NCI-H2171 treated with DMSO at 0.1 percent for 48 hours (cell line): ENCODE results near the gene DGKG.

Source experiments
- DNase-seq: peaks from one replicate; lab custom pipeline; 2025; lab: John Stamatoyannopoulos, UW

Gene DGKG

DNA sequence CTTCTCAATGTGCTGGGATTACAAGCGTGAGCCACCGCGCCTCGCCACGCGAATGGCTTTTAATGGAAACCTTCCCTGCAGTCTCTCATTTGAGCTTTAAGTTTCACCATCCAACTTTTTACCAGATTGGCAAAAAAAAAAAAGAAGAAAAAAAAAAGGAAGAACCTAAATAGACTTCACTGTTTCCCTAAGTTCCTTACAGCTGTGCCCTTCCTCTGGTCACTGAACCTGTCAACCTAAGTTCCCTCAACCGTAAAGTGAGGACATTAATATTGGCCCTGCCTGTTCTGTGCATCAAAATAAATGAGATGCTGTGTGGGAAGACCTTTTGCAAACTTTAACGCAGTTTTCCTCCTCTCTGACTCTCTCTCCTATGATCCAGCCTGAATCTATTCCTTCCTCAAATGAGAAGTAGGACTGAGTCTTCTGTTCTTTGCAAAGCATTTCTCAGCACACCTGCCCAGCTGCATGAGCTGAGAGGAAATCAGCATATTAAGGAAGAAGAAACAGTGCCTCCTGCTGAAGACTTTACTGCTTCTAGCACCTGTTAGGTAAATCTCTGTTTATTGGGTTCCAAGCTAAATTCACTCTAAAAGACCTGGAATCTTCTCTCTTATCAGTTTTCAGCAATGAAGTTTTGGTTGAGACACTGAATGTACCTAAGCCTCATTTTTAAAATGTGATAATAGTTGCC, 153.6 kb downstream of the DGKG start:
- DNase-seq = no peak

DNA sequence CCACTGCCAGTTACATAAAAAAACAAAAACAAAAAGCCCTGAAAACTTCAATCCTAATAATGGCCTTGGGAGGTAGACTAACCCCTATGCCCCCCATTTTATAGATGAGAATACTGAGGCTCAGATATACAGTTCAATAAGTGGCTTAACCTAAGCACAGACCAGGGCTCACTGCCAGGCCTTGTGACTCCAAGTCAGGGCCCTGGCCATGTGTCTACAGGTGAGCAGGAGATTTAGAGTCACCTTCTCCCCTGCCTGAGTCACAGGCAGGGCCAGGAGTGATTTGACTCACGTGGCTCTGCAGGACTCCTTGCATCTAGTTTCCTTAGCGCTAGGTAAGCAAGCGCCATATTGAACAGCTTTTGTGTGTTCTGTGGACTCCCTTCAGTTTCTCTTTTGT, 154.5 kb downstream of the DGKG start:
- DNase-seq = no peak

DNA sequence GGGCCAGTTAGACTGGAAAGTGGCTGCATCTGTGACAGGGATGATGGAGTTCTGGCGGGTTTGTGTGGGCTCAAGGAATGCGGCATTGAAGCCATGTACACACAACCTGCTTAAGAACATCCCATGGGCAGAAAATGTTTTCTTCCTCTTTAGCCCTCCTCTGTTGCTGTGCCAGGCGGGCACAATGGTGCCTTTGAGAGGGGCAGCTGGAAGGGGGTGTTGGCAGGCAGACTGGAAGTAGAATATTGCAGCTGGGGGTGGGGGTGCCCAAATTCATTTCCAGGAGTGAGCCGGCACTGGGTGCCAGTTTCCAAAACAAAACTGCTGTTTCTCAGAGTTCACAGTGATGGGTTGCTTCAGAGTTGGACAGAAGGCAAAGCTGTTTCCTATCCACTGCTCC, 161.3 kb downstream of the DGKG start:
- DNase-seq = no peak

DNA sequence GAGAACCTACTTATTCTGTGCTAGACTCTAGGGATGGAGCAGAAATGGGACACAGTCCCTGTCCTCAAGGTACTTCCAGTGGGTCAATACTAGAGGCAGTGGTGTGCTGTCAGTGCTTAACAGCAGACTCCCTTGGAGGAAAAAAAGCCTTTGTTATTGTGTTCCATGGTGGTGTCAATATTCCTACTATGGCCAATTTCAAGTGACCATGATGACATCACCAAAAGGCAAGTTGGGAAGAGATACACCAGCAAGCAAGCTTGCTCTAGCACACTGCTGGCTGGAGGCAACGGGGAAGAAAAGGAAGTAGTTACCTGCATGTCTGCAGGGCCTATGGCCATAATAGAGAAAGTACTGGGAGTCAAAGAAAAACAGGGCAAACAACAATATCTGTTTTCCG, 163.6 kb downstream of the DGKG start:
- DNase-seq = no peak

DNA sequence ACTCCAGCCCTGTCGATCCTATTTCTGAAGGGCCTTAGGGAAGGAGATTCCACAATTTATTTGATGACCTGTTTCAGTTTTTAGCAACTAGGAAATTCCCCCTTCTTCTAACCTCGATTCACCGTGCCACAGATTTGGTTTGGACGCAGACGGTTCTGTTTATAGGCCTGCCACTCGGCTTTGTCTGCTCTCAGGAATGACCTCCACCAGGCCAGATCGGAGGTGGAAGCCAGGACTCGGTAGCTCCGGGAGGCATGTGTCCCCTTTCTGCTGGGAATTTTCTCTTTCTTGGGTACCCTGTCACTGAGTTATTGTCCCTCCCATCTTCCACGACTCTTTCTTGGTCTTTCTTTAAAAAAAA, 167.6 kb downstream of the DGKG start:
- DNase-seq = no peak

DNA sequence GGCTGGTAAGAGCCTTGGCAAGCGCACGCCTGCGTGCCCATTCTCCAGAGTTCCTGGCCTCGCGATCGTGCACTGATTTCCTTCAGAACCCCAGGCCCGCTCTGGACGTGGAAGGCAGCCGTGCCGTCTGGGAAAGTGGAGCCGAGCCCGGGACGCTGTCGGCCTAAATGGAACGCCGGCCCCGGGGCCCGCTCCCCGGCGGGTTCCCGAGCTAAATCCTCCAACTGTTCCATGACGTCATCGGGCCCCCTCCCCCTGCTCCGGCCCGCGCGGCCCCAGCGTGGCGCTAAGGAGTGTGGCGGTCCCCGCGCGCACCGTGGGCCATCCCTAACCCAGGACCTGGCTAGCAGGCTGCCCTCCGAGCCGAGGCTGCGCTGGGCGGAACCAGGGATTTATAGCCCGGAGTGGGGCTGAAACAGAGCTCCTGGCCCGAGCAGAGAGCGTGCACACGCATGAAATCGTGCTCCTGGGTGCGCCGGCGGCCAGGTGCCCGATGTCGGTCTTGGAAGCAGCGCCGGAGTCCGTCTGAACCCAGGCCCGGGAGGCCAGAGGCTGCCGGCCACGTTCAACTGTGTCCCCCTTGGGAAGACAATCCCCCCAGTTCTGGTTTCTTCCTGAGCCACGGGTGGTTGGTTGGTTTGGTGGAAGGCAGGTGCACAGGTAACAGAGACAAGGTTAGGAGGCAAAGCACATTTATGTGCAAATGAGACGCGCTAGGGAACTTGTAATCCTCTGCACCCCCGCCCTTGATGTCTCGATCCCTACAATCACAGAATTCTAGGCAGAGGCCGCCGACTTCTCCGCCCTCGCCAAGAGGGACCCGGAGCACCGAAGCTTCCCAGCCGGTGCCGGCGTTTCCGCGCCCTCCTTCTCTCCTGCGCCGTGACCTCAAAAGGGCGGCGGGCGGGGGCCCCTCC, 168.2 kb downstream of the DGKG start:
- no peak for DNase-seq

DNA sequence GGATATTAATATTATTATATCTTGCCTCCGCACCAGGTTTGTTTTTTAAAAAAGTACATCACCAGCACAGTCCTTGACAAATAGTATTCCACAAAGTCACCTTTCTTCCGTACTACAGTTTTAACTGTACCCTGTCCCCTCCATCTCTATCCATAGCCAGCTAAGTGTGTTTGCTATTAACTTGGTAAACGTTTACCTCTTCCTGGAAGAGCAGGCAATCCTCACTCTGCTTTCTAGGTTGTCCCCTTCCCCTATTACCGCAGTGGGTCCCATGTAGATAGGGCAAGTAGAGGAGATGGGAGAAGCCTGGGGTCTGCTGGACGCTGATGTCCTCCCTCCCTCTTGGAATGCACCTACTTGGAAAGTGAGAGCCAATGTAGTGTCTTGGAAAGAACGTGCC, 169.2 kb downstream of the DGKG start:
- DNase-seq = no peak

DNA sequence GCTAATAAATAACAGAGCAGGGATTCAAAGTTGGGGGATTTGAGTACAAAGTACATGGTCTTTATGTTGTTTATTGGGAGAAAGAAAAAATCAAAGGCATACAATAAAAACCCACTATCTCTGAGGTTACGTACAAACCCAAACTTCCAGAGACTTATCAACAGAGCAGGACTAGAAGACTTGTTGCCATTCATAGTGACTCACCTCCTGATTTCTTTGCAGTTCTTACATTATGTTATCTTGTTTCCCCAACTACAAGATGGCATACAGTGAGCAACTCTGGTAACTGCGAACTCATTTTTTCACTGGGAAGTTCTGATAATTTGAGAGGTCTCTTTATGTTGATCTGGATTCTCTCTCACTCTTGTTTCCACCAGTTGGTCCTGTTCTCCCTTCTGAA, 172.5 kb downstream of the DGKG start:
- DNase-seq = no peak

DNA sequence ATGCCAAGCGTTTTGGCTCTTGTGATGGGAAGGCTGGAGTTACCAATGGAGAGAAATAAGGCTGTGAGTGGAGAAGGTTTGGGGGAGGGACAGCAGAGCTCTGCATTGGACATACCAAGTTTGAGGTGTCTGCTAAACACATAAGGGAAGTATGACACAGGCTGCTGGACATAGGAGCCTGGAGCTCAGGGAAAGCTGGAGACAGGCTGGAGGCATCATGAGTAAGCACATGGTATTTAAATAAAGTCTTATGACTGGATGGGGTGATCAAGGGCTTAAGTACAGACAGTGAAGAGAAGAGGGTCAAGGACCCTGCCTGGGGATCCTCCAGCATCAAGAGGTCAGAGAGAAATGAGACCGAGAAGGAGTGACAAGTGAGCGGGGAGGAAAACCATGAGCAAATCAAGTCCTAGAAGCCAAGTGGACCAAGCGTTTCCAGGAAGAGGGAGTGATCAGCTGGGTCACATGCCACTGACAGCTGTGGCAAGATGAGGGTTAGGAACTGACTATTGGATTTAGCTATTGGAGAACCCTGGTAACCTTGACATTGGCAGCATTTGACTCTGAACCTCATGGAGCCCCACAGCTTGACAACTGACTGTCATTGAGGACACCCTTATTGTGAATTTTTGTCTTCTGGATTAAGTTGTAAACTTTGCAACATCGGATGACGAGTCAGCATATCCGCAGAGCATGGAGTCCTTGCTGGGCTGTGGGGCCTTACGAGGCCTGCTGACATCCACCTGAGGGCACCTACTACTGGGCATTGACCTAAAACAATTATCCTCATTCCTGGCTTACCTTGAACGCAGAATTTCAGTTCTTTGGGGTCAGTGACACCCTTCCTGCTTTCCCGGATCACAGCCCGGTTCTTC, 174.4 kb downstream of the DGKG start:
- DNase-seq = no peak

DNA sequence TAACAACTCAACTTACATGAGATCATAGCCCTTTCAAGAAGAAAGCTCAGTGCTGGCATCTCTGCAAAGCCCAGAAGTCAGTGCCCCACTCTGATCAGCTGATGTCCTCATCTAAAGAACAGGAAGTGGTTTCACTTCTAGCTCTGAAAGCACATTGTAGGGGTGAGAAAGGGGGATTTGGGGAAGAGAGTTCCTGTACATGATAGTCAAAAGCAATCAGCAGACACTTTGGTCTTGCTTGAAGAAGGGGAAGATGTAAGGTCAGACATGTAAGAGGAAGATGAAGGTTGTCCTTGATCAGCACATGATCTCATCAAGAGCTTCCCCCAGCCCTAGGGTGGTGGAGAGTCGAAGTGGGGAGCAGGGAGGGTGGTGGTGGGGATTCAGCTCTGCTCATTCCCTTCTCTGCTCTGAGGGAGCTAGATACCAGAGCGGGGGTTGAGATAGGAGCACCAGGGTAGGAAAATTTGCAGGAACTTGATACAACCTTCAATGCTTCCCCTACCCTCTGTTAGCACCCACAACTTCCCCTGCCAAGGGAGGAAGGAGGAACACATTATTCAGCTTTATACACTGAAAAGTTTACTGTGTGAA, 176.7 kb downstream of the DGKG start:
- no peak for DNase-seq

DNA sequence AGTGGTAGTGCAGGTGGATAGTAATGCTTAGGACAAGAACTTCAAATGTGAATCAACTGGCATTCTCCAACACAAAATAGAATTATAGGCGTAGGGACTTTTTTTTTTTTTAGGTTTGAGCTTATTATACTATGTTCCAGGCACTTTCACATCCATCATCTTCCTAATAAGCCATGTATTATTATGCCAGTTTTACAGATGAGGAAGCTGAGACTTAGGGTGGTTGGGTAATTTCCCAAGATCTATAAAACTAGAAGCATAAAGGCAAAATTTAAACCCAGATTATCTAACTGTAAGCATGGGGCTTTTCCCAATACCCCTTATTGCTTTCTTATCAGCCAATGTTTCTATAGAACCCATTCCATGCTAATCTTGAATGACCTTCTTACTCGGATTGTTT, 178.0 kb downstream of the DGKG start:
- no peak for DNase-seq

DNA sequence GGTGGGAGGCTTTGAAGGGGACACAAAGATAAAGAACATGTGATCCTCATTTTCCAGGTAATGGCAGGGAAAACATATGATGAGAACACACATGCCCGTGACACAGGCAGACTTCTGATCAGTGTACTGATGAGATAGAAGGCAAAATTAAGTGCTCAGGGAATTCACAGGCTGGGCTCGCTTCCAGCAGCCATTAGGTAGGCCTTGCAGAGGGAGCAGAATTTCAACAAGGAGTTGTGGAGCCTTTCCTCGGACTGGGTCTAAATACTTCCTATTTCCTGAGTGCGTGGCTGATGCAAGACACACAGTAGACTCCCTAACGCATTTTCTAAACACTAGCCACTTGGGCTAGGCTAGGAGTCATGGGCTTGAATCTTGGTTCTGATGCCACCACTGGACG, 179.2 kb downstream of the DGKG start:
- no peak for DNase-seq

DNA sequence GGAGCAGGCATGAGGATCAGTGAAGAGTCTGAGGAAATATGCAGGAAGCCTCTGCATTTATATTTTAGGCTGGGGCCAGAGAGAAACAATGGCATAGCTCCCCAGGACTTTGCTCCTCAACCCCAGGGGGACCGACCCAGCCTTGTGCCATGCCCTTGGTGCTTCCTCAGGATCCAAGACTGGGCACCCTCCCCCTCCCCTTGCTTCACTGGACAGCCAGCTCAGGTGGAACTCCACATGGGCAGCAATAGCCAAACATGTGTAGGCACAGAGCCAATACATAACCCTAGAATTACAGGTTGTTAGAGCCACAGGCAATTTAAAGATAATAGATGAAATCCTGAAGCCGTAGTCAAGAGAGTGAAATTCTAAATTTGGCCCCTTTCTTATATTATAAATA, 180.1 kb downstream of the DGKG start:
- no peak for DNase-seq

DNA sequence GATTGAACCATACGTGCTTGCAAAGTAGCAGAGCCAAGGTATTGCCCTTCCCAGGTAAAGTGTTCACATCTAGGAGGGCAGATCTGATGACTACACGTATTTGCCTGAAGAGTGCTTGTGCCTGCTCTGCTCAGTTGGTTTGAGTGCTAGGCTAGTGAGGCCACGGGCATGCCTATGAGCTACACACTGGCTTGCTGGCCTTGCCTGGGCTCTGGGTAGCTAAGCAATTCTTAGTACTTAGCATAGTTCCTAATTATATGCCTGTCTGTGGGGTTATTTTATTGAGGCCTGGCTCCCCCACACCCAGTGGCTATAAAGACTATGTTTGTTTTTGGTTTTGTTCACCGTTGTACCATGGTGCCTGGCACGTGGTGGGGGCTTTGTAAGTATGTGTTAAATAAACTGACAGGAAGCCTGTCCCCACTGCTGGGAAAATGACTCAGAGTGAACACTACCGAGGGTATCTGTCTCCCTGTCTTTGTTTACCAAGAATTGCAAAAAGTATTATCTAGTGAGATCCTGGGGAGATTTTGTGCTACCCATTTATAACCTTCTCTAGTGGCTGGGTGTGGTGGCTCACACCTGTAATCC, 181.0 kb downstream of the DGKG start:
- no peak for DNase-seq

DNA sequence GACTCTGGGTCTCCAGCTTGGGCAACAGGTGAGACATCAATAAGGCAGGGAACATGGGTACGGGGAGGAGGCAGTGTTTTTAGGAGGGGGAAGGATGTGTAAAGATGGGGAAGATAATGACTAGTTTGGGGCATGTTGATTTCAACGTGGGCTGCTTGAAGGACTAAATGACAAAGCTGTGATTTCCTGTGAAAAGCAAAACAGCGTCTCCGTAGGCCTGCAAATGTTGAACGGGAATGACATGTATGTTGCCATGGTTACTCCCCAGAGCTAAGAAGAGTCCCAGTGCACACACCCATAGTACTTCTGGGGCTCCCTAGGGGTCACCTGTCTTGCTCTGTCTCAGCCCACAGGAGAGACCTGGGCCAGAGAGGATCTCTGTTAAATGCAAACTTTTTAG, 181.9 kb downstream of the DGKG start:
- DNase-seq = no peak

DNA sequence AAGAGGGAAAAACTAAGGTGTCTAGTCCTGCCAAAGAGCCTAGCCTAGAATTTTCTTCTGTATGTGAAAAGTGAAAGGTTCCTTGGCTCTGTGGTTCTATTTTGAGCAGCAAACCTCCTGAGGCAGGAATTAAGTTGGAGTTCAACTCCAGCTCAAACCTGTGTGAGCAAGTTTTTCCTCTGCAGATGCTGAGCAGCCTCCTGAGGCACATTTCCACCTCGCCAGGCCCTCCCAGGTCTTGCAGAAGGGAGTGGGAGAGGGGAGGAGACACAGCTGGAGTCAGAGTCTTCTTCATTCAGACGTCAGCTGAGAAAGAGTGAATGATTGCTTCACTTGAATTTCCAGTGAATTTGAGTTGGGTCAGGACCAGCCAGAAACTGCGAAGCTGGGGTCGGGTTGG, 183.6 kb downstream of the DGKG start:
- no peak for DNase-seq

DNA sequence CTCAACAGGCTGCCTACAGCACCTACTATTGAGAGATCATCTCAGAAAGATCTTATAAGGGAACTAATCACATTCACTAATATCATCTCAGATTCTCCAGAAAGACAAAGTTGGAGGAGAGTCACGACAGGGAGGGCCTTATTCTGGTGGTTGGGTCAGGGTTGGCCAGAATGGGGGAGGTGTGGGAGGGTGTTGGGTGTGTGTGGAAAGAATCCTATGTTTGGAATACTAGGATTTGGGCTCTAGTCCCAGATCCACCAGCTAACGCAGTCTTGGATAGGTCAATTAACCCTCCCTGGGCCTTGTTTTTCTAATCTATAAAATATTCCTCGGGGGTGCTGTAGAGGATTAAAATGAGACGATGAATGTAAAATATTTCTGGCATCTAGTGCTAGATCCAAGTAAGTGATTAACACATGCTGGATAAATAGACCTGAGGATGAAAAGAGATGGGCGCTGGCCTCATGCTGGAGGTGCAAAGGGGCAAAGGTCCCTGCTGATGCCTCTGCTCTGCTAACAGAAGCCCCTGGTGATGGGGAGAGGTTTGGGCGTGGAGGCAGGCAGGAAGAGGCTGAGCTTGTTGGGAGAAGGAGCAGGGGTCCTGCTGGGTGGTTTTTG, 185.6 kb downstream of the DGKG start:
- no peak for DNase-seq

DNA sequence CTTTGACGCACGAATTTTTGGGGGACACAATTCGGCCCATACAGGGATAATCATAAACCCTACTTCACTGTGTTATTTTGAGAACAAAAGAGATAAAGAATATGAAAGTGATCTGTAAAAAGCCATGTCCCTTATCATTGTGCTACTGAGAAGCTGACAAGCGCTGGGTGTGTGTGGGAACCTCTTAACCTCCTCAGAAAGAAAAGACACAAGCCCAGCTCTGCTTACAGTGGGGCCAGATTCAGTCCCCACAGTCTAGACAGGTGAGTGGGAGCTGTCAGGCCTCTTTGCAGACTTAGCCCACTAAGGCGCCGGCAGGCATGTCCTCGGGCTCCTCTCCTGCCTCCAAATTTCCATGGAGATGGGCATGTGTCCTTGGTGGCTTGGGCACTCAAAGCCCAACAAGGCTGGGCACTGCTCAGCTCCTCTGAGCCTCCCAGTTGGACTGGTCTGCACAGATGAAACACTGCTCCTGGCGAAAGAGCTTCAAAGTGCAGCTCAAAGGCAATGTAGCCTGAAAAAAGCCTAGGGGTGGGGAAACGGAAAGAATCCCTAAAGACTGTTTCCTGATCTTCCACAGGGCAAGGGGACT, 188.7 kb downstream of the DGKG start:
- no peak for DNase-seq

DNA sequence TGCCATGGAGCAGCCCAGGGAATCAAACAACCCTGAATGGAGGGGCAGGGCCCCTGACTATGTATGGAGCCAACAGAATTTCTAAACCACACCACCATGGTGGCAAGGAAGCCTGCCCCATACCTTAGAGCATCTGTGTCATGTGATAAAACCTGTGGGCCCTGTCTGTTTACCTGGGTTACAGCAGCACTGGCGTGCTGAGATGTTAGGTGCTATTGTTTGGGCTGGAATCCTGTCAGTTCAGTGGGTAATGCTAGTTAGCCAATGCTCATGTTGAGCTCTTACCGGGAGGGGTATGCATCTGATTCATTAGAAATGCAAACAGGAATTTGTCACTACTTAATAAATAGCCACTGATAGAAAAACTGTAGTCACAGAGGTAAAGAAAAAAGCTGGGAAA, 189.7 kb downstream of the DGKG start:
- DNase-seq = no peak

DNA sequence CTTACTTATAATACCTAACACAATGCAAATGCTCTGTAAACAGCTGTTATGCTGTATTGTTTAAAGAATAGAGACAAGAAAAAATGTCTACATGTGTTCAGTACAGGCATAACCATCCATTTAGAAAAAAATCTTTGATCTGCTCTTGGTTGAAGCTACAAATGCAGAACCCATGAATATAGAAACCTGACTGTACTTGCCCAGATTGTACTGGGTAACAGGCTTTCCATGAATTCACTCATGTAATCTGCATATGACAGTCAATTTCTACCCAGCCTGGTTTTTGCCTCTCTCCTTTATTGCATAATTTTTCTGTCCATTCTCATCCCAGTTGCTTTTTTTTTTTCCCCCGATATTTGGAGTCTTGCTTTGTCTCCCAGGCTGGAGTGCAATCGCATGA, 190.5 kb downstream of the DGKG start:
- no peak for DNase-seq

DNA sequence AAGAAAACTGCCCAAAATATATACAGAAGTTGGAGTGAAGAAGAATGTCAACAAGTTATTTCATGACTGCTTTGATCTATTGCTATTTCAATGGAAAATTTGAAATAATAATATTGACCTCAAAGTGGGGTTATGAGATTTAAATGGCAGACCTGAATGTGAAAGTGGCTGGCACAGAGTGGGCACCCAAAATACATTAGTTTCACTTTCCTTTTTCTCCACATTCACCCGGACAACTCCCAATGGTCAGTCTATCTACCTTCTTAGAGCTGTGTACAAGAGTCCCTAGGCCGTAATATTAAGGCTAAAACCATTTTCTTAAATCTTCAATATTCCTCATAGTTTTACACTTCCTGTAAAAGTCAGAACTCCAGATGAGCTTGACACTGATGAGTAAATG, 191.5 kb downstream of the DGKG start:
- no peak for DNase-seq
